ENCODE measurements around the gene CCK.

Gene CCK

GRCh38 chr3:42269647-42270046 lies 3.7 kb upstream of the CCK start:
- no peak overlapping the region for H3K4me3 ChIP-seq (ENCODE audit: low read depth, low read length)

GRCh38 chr3:42267878-42268277 lies 1.9 kb upstream of the CCK start:
- no peak for TF ChIP-seq CTCF (IDR thresholded peaks at IDR 0.05; ENCODE audit: borderline replicate concordance, insufficient read depth, low read depth, low read length)
- H3K4me3 ChIP-seq (ENCODE audit: low read depth, low read length) = no peak overlapping the region

More at GRCh38 chr3:42269647-42270046, 3.7 kb upstream of the CCK start:
- no peak for TF ChIP-seq CTCF (IDR thresholded peaks at IDR 0.05; ENCODE audit: borderline replicate concordance, insufficient read depth, low read depth, low read length)

GRCh38 chr3:42265059-42265991 lies 660 bp downstream of the CCK start:
- TF ChIP-seq CTCF (IDR thresholded peaks at IDR 0.05; ENCODE audit: borderline replicate concordance, insufficient read depth, low read depth, low read length) = no peak
- H3K4me3 ChIP-seq (ENCODE audit: low read depth, low read length) = no peak overlapping the region

- no peak overlapping the region for H3K4me3 ChIP-seq (ENCODE audit: low read depth, low read length)
- TF ChIP-seq CTCF (IDR thresholded peaks at IDR 0.05; ENCODE audit: borderline replicate concordance, insufficient read depth, low read depth, low read length) = no peak
Observed at GRCh38 chr3:42264399-42265058, 1.5 kb downstream of the CCK start.

- TF ChIP-seq CTCF (IDR thresholded peaks at IDR 0.05; ENCODE audit: borderline replicate concordance, insufficient read depth, low read depth, low read length) = no peak
- H3K4me3 ChIP-seq (ENCODE audit: low read depth, low read length) = no peak overlapping the region
Observed at GRCh38 chr3:42263354-42264346, 2.3 kb downstream of the CCK start.

- no peak overlapping the region for H3K4me3 ChIP-seq (ENCODE audit: low read depth, low read length)
- no peak for TF ChIP-seq CTCF (IDR thresholded peaks at IDR 0.05; ENCODE audit: borderline replicate concordance, insufficient read depth, low read depth, low read length)
Observed at GRCh38 chr3:42262525-42262924, 3.5 kb downstream of the CCK start.
